ENCODE data around the gene NFASC. TPM values are rescaled to one million over a fixed set of nuclear protein-coding genes. Genes with fewer than 3 reads are reported as not detected.

Gene NFASC
- total and polyA plus RNA-seq, 8 donors, result 3.3 to 12.7 (median 6.7) TPM

GRCh38 chr1:204987689-204988088 lies 117.0 kb downstream of the NFASC start:
- Histone ChIP-seq H3K4me1 (no peaks in the 10 kb centered on the region), H3K27me3 (no peaks in the 10 kb centered on the region), H3K4me3 (no peak overlapping the region), H3K9me3 (no peaks in the 10 kb centered on the region), H3K27ac (no peak overlapping the region), H3K36me3 (no peaks in the 10 kb centered on the region)
- ATAC-seq (no peak), FAIRE-seq (no peak), DNase-seq (no peak)
- WGBS, 2 donors, result 59 to 65% methylated on average over 3 of the region's 3 CpGs
- intact Hi-C loops (cut with DNase I), result loop anchor here in 1 of 3 donors (10.0 kb wide), 1 partner anchor 147 kb away; no protein-coding TSS in a partner anchor
- TF ChIP-seq, protein P1, sequence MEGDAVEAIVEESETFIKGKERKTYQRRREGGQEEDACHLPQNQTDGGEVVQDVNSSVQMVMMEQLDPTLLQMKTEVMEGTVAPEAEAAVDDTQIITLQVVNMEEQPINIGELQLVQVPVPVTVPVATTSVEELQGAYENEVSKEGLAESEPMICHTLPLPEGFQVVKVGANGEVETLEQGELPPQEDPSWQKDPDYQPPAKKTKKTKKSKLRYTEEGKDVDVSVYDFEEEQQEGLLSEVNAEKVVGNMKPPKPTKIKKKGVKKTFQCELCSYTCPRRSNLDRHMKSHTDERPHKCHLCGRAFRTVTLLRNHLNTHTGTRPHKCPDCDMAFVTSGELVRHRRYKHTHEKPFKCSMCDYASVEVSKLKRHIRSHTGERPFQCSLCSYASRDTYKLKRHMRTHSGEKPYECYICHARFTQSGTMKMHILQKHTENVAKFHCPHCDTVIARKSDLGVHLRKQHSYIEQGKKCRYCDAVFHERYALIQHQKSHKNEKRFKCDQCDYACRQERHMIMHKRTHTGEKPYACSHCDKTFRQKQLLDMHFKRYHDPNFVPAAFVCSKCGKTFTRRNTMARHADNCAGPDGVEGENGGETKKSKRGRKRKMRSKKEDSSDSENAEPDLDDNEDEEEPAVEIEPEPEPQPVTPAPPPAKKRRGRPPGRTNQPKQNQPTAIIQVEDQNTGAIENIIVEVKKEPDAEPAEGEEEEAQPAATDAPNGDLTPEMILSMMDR (IDR thresholded peaks at IDR 0.05), result no peak

DNA sequence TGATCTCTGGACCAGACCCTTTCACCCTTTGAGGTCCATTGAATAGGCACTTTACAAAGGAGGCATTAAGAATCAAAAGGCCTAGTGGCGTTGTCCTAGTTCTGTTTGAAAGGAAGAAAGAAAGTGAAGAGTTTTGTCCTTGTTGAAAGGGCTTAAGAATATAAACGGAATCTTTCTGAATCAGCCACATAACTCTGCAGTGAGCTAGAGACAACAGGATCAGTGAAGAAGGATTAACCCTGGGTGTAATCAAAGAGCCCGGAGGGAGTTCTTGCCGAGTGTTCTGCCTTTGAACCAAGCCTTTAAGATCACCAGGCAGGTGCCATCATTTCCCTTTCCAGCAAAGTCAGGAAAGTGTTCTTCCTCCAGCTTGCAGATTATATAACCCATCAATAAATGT lies 117.5 kb downstream of the NFASC start:
- FAIRE-seq (no peak), ATAC-seq (no peak), DNase-seq (no peak)
- intact Hi-C loops (cut with DNase I), result loop anchor here in 1 of 3 donors (10.0 kb wide), 1 partner anchor 147 kb away; no protein-coding TSS in a partner anchor
- Histone ChIP-seq H3K4me3 (no peak overlapping the region), H3K36me3 (no peaks in the 10 kb centered on the region), H3K9me3 (no peaks in the 10 kb centered on the region), H3K27ac (no peak overlapping the region), H3K27me3 (no peaks in the 10 kb centered on the region), H3K4me1 (no peaks in the 10 kb centered on the region)
- TF ChIP-seq, protein P1 (IDR thresholded peaks at IDR 0.05), result no peak
- WGBS, 2 donors, result 63 to 75% methylated on average over 4 of the region's 4 CpGs

DNA sequence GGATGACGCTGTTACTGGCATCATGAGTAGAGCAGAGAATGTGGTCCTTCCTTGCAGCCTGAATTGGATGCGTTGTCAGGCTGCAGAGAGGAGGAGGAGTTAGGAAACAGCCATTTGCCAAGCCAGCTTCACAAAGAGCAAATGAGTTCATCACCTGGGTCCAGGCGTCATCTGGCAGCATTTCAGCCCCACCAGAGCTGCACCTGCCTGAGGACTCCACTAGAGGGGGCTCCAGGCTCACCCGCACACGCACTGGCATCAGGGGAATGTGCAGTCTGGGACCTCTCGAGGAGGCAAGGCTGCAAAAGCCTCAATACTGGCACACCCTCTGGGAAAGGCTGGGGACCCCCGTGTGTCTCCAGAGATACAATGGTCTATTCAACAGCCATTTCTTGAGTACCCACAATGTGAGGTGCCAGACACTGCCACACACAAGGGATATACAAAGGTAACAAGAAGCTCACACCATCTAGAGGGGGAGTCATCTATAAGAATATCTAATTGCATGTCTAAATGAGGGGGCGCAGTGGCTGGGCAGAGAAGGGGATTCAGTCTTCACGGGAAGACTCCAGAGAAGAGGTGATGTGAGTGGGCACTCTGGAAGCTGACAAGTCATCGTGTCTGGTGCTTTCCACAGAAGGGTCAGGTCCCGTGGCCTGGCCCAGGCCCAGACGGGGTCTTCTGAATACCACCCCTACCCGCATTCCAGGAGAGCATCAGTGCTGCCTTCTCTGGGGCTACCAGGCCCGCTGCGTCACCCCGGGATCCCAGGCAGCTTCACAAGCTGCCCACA lies 118.8 kb downstream of the NFASC start:
- intact Hi-C loops (cut with DNase I), result loop anchor here in 2 of 3 donors (5.0 to 10.0 kb wide), 4 partner anchors 68 to 273 kb away; no protein-coding TSS in a partner anchor
- H3K27me3 ChIP-seq, result no peaks in the 10 kb centered on the region
- FAIRE-seq (no peak), ATAC-seq (peak; percentile 74 to 97 (median 92)), DNase-seq (peak; percentile 47 to 88 (median 80))
- H3K36me3 ChIP-seq, result no peaks in the 10 kb centered on the region
- H3K27ac ChIP-seq, result no peak overlapping the region
- TF ChIP-seq, protein P1 (IDR thresholded peaks at IDR 0.05), result peak; percentile 86 to 91 (median 90)
- H3K9me3 ChIP-seq, result no peaks in the 10 kb centered on the region
- no peaks in the 10 kb centered on the region for H3K4me1 ChIP-seq
- no peak overlapping the region for H3K4me3 ChIP-seq
- WGBS, 2 donors, result 40% methylated on average over 16 of the region's 16 CpGs

GRCh38 chr1:204990059-204990664 lies 119.5 kb downstream of the NFASC start:
- TF ChIP-seq, protein P1 (IDR thresholded peaks at IDR 0.05), result no peak
- DNase-seq (no peak), FAIRE-seq (no peak), ATAC-seq (no peak)
- Histone ChIP-seq H3K27ac (no peak overlapping the region), H3K9me3 (no peaks in the 10 kb centered on the region), H3K27me3 (no peaks in the 10 kb centered on the region), H3K4me1 (no peaks in the 10 kb centered on the region), H3K4me3 (no peak overlapping the region), H3K36me3 (no peaks in the 10 kb centered on the region)
- 63 to 82% methylated on average over 3 of the region's 3 CpGs for WGBS, 2 donors
- intact Hi-C loops (cut with DNase I), result loop anchor here in 2 of 3 donors (5.0 kb wide), 3 partner anchors 67 to 272 kb away; no protein-coding TSS in a partner anchor

All from pancreas (tissue), 10 donors.